ENCODE data around the gene SGCE.
"Not testable (repeated sequence)": the region's sequence is repeated elsewhere in the genome, so short reads cannot be mapped to it uniquely, and the experiment has no call there.

The SGCE gene, protein sequence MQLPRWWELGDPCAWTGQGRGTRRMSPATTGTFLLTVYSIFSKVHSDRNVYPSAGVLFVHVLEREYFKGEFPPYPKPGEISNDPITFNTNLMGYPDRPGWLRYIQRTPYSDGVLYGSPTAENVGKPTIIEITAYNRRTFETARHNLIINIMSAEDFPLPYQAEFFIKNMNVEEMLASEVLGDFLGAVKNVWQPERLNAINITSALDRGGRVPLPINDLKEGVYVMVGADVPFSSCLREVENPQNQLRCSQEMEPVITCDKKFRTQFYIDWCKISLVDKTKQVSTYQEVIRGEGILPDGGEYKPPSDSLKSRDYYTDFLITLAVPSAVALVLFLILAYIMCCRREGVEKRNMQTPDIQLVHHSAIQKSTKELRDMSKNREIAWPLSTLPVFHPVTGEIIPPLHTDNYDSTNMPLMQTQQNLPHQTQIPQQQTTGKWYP

DNA sequence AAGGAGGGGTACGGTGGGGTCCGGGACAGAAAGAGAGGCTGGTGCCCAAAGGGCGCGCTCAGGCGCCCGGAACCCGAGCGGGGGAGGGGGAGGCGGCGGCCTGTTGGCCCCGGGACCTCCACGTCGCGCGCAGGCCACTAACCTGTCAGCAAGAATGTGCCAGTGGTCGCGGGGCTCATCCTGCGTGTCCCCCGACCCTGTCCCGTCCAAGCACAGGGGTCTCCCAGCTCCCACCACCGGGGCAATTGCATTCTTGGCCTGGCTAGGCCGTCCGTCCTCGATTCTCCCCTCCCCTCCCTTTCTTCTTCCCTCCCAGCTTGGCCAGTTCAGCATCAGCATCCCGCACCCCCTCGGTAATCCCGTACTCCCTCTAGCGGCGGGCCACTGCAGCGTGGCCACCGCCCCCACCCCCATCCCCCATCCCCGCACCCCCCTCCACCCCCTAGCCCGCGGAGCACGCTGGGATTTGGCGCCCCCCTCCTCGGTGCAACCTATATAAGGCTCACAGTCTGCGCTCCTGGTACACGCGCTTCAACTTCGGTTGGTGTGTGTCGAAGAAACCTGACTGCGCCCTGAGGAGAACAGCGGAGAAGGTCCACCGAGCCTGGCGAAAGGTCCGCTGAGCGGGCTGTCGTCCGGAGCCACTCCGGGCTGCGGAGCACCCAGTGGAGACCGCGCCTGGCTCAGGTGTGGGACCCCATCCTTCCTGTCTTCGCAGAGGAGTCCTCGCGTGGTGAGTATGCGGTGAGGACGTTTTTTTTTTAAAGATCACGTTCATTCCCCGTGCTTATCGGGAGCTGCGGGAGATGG, at the start of gene SGCE:
SGCE (minus strand) TSS at position 286 of the 810 bp plus-strand sequence; CDS start at position 251, 35 bp downstream.
- DNase-seq: peak; percentile 50

DNA sequence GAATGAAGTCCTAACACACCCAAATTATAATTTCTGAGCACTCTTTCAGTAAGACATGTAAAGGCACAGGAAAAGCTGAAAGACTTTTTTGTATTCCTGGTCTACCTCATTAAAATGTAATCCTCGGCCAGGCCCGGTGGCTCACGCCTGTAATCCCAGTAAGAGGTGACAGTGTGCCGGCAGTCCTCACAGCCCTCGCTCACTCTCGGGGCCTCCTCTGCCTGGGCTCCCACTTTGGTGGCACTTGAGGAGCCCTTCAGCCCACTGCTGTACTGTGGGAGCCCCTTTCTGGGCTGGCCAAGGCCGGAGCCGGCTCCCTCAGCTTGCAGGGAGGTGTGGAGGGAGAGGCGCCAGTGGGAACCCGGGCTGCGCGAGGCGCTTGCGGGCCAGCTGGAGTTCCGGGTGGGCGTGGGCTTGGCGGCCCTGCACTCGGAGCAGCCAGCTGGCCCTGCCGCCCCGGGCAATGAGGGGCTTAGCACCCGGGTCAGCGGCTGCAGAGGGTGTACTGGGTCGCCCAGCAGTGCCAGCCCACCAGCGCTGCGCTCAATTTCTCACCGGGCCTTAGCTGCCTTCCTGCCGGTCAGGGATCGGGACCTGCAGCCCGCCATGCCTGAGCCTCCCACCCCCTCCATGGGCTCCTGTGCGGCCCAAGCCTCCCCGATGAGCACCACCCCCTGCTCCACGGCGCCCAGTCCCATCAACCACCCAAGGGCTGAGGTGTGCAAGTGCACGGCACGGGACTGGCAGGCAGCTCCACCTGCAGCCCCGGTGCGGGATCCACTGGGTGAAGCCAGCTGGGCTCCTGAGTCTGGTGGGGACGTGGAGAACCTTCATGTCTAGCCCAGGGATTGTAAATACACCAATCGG, 49.5 kb upstream of the SGCE start:
- not testable (repeated sequence) for DNase-seq

DNA sequence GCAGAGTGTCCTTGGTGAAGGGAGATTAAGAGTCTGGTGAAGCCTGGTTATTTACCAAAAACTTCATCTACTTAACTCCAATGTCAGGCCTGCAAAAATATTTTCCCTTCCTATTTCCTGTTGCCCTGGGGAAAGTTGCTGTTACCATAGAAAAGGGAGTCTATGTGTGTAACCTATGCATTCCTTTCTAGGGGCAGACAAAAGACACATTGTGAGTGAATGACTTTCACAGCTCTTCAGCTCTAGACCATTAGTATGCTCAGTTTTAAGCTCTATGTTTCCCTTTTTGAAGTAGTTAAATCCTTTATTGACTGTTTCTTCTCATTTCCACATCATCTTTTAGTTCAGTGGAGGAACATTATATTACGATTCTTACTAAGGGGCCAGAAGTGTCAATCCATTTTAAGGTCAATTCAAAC, 45.6 kb upstream of the SGCE start:
- no peak for DNase-seq

DNA sequence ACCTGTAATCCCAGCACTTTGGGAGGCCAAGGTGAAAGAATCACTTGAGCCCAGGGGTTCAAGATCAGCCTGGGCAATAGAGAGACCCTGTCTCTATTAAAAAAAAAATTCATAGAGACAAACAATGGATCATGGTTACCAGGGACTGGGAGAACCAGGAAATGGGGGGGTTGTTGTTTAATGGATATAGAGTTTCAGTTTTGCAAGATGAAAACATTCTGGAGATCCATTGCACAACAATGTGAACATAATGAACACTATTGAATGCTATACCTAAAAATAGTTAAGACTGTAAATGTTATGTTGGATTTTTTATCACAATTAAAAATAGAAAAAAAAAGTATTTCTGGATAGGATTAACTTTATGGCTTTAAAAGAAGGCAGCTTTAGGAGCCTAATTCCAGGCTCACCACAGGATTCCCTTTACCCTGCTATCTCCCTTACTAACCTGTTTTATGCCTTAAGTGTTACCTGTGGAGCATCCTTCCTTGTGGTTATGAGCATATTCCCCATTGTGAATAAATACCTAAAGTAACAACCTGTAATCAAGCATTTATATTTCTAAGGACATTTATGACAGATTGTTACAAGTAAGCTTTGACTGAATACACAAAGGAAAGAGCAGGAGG, 45.1 kb upstream of the SGCE start:
- DNase-seq: no peak

DNA sequence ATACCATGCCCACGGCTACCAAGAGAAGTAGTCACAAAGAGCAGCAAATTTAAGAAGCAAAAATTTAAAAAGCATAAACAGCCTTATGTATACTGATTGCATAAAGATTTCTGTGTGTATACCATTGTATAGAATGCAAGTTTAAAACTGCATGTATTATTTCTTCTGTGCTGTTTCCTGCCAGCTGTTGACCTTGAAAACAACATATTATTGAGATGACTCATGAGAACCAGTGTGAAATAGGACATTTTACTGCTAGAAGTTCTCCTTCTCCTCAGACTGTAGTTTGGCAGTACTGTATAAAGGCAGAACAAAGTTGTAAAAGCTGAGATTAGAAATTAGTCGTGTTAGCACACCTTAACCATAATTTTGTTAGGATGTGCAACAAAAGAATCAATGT, 42.3 kb upstream of the SGCE start:
- DNase-seq: no peak

DNA sequence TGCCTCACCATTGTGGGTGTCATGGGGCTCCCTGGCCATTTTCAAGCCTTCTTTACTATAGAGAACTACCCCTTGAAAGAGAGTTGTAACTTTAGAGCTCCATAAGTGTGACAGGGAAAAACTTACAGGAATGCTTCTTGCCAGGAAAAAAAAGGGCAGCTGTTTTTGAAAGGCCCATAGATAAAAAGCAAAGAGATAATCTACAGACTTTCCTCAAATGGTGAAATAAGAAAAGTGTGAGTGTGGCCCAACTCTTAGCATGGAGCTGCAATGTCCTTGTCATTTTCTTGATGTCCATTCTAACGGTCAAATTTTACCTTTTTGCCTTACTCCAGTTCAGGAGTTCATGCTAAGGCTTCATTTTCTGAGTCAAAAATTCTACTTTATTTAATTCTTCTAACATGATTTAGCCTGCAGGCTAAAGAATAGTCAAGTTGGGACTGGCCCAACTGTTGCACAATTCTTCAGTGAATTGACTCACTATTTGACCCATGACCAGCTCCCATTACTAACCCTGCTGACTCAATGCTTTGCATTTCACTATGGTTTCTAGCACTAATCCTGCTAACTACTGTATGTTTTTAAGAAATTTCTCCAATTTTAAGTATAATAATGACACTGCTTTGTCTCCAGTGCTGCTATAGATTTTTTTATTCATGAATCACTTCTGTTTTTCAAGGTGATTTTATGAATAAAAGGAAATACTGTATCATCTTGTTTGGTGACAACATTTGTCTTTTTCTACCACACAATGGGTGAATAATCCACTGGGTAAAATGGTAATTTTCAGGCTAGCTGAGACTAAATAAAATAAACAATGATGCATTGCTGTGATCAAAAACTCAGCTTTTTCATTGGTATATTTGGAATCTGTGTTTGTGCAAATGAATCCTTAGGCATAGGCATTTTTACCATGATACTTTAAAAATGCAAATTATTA, 41.4 kb upstream of the SGCE start:
- DNase-seq: no peak

DNA sequence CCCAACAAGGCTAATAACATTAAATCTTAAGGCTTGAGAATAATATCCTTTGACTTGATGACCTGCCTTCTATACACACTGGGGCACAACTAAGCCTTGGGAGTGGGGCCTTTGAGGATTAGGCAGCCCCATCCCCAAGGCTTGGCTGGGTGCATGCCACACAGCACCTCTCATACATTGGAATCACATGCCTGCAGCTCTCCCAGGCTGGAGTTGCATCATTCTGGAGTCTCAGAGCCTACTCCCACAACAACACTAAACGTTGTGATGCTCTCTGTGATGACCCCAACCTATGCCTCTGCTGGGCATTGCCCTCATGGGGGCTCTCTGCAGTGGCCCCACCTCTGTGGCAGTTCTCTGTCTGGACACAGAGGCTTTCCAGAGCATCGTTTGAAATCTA, 31.9 kb upstream of the SGCE start:
- DNase-seq: no peak

DNA sequence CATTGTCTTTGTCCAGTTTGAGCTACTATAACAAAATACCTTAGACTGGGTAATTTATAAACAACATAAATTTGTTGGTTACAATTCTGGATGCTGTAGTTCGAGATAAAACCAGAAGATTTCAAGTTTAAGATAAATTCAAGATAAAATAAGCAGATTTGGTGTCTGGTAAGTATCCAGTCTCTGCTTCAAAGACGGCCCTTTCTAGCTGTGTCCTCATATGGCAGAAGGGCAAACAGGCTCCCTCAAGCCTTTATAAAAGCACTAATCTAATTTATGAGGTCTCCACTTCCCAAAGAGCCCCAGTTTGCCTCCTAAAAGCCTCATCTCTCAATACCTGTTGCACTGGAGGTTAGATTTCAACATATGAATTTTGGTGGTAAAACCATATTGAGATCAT, 31.1 kb upstream of the SGCE start:
- DNase-seq: no peak

DNA sequence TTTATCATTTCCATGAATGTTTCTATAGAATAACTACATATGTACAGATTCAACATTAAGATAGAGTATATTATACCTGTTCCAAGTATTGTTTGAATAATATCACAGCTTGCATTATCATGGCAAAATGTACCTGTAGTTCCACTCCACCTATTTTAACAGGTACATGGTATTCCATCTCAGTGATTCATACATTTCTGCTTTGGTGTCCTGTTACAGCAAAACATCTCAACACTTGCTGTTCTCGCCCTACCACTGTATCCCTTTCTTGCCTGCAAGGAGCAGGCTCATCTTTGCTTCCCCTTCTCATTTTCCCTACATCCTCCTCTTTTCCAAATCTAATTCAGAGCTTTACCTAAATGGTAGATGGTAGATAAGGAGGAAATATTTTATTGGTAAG, 27.1 kb upstream of the SGCE start:
- DNase-seq: no peak

DNA sequence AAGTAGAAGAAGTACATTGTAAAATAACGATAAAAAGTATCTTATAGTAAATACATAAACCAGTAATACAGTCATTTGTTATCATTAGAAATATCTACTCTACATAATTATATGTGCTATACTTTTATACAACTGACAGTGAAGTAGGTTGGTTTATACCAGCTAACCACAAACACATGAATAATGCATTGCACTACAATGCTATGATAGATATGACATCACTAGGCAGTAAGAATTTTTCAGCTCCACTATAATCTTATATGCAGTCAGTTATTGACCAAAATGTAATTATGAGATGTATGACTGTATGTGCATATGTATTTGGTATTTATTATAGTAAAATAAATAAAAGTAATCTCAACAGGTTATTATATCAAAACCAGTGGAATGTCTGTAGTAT, 23.4 kb upstream of the SGCE start:
- no peak for DNase-seq

DNA sequence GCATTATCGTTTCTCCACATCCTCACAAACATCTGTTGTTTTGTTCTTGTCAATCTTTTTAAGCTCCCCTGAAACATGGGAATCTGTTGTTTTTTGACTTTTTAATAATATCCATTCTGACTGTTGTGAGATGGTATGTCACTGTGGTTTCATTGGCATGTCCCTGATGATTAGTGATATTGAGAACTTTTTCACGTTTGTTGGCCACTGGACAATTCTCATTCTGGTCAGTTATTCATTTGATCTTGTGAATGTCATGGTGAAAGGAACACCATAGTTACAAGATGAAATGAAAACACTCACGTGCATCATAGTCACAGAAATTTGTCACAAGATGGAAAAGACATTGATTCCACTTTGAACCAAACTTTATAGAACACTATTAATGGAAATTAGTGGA, 20.5 kb upstream of the SGCE start:
- DNase-seq: no peak

DNA sequence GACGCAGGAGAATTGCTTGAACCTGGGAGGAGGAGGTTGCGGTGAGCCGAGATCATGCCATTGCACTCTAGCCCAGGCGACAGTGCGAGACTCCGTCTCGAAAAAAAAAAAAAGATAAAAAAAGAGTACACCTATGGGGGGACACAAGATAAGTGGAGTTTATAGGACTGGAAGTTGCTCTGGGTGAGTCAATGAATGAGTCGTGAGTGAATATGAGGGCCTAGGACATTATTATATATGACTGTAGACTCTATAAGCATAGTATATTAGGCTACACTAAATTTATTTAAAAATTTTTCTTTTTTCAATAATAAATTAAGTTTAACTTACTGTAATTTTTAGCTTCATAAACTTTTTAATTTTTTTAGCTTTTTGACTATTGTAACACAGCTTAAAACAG, 19.4 kb upstream of the SGCE start:
- no peak for DNase-seq

DNA sequence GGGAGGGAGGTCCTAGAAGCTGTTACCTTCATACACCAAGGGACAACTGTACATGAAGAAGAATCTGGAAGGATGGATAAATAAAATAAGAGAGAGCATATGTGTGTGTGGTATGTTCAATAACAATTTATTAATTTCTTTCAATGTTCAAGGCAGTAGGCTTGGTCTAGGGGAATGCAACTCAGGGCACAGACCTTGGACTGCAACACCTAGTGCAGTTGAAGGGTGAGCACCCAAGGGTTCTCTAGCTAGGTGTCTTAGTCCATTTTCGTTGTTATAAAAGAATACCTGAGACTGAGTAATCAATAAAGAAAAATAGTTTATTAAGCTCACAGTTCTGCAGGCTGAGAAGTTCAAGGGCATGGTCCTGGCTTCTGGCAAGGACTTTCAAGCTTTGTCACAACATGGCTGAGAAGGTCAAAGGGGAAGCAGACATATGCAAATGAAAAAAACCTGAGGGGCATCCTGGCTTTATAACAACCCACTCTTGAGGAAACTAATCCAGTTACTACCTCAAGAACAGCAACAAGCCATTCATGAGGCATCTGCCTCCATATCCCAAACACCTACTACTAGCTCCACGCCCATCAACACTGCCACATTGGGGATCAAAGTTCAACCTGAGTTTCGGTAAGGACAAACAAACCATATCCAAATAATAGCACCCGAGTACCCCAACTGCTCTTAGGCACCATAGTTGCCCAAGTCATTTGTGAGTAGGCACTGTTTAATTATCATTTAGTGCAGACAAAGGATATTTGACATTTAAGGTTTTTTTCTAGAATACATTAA, 15.7 kb upstream of the SGCE start:
- no peak for DNase-seq

DNA sequence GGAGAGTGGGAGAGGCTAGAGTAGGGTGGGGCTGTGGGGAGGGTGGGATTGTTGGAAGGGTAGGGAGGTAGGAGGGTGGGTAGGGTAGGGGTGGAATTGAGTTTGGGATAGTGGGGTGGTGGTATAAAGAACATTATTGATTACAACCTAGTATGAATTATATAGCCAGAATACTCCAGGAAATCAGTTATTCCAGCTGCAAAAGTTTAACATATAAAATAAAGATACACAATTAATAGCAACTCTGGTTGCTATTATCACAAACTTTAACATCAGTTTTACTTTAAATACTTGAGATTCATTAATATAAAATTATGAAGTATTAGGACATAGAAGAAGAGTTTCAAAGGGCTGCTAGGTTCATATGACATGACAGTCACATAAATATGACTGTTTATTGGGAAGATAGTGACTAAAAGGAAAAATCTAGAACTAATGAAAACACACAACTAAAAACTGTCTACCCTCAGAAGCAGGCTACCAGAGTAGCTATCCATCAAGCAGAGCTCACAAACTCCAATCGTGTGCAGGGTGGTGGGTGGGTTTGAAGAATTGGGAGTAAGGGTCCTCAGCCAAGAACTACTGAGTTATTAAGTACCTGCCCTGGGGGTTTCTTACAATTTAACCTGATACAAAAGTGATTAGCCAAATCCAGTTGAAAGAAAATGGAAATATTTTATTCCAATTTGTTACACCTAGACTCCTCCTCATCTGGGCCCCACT, 14.0 kb upstream of the SGCE start:
- DNase-seq: no peak

DNA sequence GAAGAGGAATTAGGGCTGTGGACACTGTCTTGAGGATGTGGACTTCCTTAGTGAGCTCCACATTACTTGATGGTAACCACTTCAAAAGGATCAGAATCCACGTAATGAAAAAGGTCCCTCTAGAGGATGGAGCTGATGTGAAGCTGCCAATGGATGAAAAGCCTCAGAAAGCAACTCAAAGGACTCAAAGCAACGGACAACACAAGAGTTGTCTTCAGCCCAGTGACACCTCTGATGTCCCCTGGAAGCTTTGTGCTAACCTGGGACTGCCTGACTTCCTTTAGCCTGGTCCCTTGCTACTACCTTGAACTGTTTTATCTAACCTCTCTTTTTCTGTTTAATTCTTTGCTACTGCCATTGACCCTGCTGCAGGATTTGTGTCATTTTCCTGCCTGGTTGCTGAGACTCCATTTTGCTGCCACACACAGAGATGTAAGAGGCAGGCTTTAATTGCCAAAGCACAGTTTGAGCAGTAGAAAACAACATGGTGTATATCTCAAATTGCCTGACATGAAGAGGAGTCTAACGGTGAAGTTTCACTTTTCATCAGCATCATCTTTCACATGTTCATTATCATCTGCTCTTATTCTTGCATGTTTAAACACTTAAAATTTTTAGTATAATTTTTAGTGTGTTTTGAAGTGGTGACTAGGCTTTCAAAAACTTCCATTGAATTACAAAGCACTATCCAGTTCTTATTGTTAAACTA, 11.1 kb upstream of the SGCE start:
- no peak for DNase-seq

DNA sequence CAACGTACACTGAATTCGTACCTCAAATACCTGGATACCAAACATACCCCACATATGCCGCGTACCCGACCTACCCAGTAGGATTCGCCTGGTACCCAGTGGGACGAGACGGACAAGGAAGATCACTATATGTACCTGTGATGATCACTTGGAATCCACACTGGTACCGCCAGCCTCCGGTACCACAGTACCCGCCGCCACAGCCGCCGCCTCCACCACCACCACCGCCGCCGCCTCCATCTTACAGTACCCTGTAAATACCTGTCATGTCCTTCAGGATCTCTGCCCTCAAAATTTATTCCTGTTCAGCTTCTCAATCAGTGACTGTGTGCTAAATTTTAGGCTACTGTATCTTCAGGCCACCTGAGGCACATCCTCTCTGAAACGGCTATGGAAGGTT, 9.5 kb upstream of the SGCE start:
- DNase-seq: no peak

DNA sequence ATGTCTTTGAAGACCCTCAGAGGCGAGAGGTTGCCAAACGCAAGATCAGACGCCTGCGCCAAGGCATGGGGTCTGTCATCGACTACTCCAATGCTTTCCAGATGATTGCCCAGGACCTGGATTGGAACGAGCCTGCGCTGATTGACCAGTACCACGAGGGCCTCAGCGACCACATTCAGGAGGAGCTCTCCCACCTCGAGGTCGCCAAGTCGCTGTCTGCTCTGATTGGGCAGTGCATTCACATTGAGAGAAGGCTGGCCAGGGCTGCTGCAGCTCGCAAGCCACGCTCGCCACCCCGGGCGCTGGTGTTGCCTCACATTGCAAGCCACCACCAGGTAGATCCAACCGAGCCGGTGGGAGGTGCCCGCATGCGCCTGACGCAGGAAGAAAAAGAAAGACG, 8.1 kb upstream of the SGCE start:
- DNase-seq: no peak

DNA sequence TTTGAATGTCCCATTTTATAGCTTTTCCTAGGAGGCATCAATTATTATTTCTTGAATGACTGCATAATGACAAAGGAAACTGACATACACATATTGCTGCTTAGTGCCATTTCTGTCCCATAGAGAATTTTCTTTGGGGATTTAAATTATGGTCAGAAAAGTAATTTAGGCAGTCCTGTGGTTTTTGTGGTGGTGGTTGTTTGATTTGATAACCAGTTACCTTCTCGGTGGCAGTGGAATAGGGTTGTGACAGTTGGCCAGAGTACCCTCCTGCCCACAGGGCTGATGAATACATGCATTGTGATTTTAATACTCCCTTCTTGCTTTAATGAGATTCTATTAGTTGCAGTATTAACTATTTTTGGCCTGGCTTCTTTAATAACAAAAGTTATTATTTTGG, 6.6 kb upstream of the SGCE start:
- DNase-seq: no peak

DNA sequence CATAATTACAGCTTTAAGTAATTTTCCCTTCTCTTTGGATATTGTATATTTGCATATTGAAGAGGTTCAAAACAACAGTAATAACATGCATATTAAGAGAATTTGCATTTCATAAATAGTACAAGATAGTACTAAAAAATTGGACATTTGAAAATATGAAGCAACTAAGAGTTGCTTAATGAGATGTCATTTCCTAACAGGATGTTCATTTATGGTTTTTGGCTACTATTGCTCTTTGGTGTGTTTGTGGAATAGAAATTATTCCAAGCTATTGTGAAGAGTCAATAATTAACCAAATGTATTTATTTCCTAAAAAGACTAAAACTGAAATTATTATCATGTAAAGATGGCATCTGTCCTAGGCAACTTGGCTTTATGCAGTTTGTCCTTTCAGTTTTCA, 4.1 kb upstream of the SGCE start:
- DNase-seq: no peak
